ENCODE data around the gene EPHB1. TPM values are rescaled to one million over a fixed set of nuclear protein-coding genes. Genes with fewer than 3 reads are reported as not detected.

Gene EPHB1
- total RNA-seq, 1 experiment from 2014 or later: 7.0 TPM

- no peaks in the 10 kb centered on the region for H3K4me1 Mint-ChIP-seq
- TF ChIP-seq TEAD1 (CRISPR knock-in tag; IDR thresholded peaks at IDR 0.05) (no peak), ZNF423 (CRISPR knock-in tag; IDR thresholded peaks at IDR 0.05) (no peak), FOXP1 (CRISPR knock-in tag; IDR thresholded peaks at IDR 0.05; ENCODE audit: borderline replicate concordance) (no peak), RORB (CRISPR knock-in tag; IDR thresholded peaks at IDR 0.05) (no peak), JUN (CRISPR knock-in tag; IDR thresholded peaks at IDR 0.05) (no peak), SP1 (CRISPR knock-in tag; conservative IDR thresholded peaks at IDR 0.05) (no peak), ATF2 (CRISPR knock-in tag; IDR thresholded peaks at IDR 0.05; ENCODE audit: borderline replicate concordance, low read depth) (no peak), SMAD3 (CRISPR knock-in tag; IDR thresholded peaks at IDR 0.05; ENCODE audit: borderline replicate concordance) (no peak), HMGXB4 (CRISPR knock-in tag; IDR thresholded peaks at IDR 0.05) (no peak), ERG (CRISPR knock-in tag; IDR thresholded peaks at IDR 0.05) (no peak), ZNF425 (CRISPR knock-in tag; conservative IDR thresholded peaks at IDR 0.05) (no peak), KAT7 (CRISPR knock-in tag; IDR thresholded peaks at IDR 0.05; ENCODE audit: borderline replicate concordance) (no peak), PREB (CRISPR knock-in tag; IDR thresholded peaks at IDR 0.05; ENCODE audit: borderline replicate concordance) (no peak), ZBTB43 (CRISPR knock-in tag; IDR thresholded peaks at IDR 0.05) (no peak), STAT6 (CRISPR knock-in tag; conservative IDR thresholded peaks at IDR 0.05; ENCODE audit: low read depth) (no peak), CTCF (IDR thresholded peaks at IDR 0.05) (no peak), FOXJ3 (CRISPR knock-in tag; IDR thresholded peaks at IDR 0.05; ENCODE audit: borderline replicate concordance) (no peak), ATF6 (CRISPR knock-in tag; IDR thresholded peaks at IDR 0.05) (no peak), NR3C1 (CRISPR knock-in tag; conservative IDR thresholded peaks at IDR 0.05; ENCODE audit: low read depth) (no peak)
- H3K4me3 Mint-ChIP-seq: no peak overlapping the region
- H3K27ac Mint-ChIP-seq: no peak overlapping the region
- no peaks in the 10 kb centered on the region for H3K27me3 Mint-ChIP-seq (ENCODE audit: low read depth)
- H3K36me3 Mint-ChIP-seq: no peaks in the 10 kb centered on the region
- no peak for DNase-seq (ENCODE audit: low spot score)
- ATAC-seq: no peak
- CTCF ChIA-PET: no interaction called here
- POLR2A ChIA-PET: no interaction called here
- no peaks in the 10 kb centered on the region for H3K9me3 Mint-ChIP-seq
Observed at GRCh38 chr3:135148398-135149020, 353.4 kb downstream of the EPHB1 start.
